ENCODE results near the gene COL4A1.

COL4A1 gene

DNA sequence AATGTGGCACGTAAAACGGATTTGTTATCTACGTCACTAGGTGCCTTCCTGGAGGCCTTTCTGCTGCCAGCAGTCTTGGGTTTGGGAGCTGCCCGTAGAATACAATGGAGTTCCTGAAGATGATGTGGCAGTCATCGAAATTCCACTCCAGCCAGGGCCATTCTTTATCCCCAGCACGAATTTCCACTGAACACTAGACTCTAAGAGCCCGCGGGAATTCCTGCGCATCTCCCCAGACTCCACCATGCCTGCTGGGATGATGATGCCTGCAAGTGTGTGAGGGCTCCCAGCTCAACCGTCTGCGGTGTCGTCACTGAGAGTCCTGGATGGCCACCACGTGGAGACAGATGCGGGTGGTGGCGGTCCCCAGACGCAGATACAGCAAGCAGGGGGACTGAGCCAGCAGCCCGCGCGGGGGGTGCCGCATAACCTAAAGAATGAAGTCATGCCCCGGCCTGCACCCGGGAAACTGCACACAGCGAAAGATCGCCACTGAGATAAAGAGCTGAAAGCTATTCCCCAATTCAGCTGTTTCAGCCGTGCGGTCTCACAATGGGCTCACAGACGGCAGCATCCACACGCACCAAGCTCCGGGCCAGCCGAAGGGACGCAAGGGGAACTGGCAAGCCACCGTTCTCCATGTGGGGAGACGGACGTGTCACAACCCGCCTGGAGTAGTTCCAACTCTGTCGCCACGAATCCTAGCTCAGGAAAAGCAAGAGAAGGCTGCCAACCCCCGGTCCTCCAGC lies 41.1 kb downstream of the COL4A1 start:
- Histone ChIP-seq H3K9me3 (no peaks in the 10 kb centered on the region), H3K4me1 (peaks cover 5 to 100% (median 84%) of the 10 kb centered on the region in 4 donors), H3K27me3 (no peaks in the 10 kb centered on the region), H3K4me3 (peak overlapping the region; percentile 29 to 33), H3K27ac (peak overlapping the region; percentile 74 to 79), H3K36me3 (no peaks in the 10 kb centered on the region)
- TF ChIP-seq, protein P1, sequence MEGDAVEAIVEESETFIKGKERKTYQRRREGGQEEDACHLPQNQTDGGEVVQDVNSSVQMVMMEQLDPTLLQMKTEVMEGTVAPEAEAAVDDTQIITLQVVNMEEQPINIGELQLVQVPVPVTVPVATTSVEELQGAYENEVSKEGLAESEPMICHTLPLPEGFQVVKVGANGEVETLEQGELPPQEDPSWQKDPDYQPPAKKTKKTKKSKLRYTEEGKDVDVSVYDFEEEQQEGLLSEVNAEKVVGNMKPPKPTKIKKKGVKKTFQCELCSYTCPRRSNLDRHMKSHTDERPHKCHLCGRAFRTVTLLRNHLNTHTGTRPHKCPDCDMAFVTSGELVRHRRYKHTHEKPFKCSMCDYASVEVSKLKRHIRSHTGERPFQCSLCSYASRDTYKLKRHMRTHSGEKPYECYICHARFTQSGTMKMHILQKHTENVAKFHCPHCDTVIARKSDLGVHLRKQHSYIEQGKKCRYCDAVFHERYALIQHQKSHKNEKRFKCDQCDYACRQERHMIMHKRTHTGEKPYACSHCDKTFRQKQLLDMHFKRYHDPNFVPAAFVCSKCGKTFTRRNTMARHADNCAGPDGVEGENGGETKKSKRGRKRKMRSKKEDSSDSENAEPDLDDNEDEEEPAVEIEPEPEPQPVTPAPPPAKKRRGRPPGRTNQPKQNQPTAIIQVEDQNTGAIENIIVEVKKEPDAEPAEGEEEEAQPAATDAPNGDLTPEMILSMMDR (IDR thresholded peaks at IDR 0.05) = peak in 1 of 2 experiments; percentile 9
- intact Hi-C loops (cut with DNase I; ENCODE audit: low total_unique reads) = no loop called here
- DNase-seq = peak; percentile 83 to 96

DNA sequence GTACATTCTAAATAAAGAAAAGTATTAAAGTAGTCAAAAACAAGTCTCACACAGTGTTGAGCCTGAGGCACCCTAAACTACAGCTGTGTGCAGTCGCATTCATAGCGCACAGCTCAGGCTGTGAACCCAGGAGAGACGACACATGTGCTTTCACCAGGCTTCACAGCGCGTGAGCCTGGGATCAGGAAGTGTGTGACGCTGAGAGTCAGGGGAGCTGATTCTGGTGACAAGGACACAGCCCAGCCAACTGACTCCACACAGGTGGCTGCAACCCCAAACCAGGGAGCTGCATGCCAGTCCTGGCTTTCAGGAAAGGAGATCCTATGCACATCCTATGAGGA lies 41.6 kb downstream of the COL4A1 start:
- Histone ChIP-seq H3K4me3 (no peak overlapping the region), H3K9me3 (no peaks in the 10 kb centered on the region), H3K36me3 (no peaks in the 10 kb centered on the region), H3K27ac (peak overlapping the region; percentile 74 to 79), H3K4me1 (peaks cover 5 to 100% (median 80%) of the 10 kb centered on the region in 4 donors), H3K27me3 (no peaks in the 10 kb centered on the region)
- TF ChIP-seq, protein P1 (IDR thresholded peaks at IDR 0.05) = no peak
- no peak for DNase-seq
- intact Hi-C loops (cut with DNase I; ENCODE audit: low total_unique reads) = no loop called here

DNA sequence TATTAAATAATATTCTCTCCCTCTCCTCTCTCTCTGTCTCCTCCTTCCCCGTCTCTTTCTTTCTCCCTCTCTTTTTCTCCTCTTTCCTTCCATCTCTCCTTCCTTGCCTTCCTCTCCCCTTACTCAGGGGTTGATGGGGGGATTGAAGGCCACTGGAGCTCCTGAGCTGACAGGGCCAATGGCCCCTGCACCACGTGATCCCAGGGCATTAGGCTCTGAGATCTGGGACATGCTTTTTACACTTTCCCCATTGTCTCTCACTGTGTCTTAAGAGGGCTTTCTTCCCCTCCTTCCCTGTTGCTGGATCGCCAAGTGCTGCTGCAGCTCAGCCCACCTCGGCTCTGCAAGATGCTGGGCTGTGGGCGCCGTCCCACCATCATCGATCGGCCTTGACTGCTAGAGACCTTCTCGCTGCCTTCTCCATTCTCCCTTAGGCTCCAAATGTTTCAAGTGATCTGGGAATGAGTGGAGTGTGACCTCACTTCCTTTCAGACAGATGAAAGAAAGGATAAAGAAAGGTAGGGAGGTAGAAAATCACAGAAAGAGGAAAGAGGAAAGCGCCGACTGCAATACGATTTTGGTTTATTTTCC lies 42.2 kb downstream of the COL4A1 start:
- TF ChIP-seq, protein P1 (IDR thresholded peaks at IDR 0.05) = no peak
- peaks cover 5 to 100% (median 80%) of the 10 kb centered on the region in 4 donors for H3K4me1 ChIP-seq
- intact Hi-C loops (cut with DNase I; ENCODE audit: low total_unique reads) = loop anchor here (5.0 kb wide), 1 partner anchor 33 kb away; no protein-coding TSS in a partner anchor
- no peaks in the 10 kb centered on the region for H3K27me3 ChIP-seq
- DNase-seq = no peak
- H3K27ac ChIP-seq = peak overlapping the region; percentile 74 to 79
- H3K36me3 ChIP-seq = no peaks in the 10 kb centered on the region
- H3K9me3 ChIP-seq = no peaks in the 10 kb centered on the region
- H3K4me3 ChIP-seq = no peak overlapping the region

DNA sequence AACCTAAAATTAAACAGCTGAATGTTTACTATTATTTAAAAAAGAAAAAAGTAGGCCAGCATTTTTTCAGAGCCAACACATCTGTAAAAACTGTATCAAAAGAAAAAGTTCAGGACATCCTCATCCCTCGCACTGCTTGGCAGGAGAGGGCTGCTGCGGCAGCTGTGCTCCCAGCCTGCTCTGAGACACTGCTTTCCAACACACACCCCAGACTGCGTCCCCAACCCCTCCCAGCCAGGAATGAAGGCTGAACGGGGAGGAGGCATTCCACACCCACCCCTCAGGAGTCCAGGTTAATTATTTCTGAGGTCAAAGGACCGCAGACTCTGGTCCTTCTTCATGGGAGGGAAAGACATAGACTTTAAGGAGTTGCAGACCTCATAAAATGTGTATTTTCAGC lies 43.1 kb downstream of the COL4A1 start:
- Histone ChIP-seq H3K27me3 (no peaks in the 10 kb centered on the region), H3K4me1 (peaks cover 4 to 100% (median 78%) of the 10 kb centered on the region in 4 donors), H3K4me3 (no peak overlapping the region), H3K36me3 (no peaks in the 10 kb centered on the region), H3K9me3 (no peaks in the 10 kb centered on the region), H3K27ac (peak overlapping the region; percentile 74 to 79)
- TF ChIP-seq, protein P1 (IDR thresholded peaks at IDR 0.05) = no peak
- intact Hi-C loops (cut with DNase I; ENCODE audit: low total_unique reads) = loop anchor here (5.0 kb wide), 1 partner anchor 33 kb away; no protein-coding TSS in a partner anchor
- DNase-seq = no peak

DNA sequence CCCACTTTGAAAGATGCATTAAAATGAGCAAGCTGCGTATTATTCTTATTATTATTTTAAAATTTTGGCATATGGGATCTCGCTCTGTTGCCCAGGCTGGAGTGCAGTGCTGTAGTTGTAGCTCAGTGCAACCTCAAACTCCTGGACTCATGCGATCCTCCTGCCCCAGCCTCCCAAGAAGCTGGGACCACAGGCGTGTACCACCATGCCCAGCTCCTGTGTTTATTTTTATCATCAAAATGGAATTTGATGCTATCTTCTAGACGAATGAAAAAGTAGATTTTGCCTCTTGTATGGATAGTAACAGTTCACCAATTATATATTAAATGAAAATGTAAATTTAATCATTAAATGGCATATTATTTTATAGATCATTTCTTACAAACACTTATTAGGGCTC lies 43.6 kb downstream of the COL4A1 start:
- no peaks in the 10 kb centered on the region for H3K27me3 ChIP-seq
- TF ChIP-seq, protein P1 (IDR thresholded peaks at IDR 0.05) = no peak
- no peaks in the 10 kb centered on the region for H3K9me3 ChIP-seq
- H3K36me3 ChIP-seq = no peaks in the 10 kb centered on the region
- H3K4me3 ChIP-seq = no peak overlapping the region
- peaks cover 0 to 100% (median 74%) of the 10 kb centered on the region in 4 donors for H3K4me1 ChIP-seq
- peak overlapping the region; percentile 74 to 79 for H3K27ac ChIP-seq
- intact Hi-C loops (cut with DNase I; ENCODE audit: low total_unique reads) = loop anchor here (5.0 kb wide), 1 partner anchor 34 kb away; no protein-coding TSS in a partner anchor
- no peak for DNase-seq

Measured in tibial artery (tissue), 4 donors.